ENCODE measurements around the gene SMIM7.

Gene SMIM7

DNA sequence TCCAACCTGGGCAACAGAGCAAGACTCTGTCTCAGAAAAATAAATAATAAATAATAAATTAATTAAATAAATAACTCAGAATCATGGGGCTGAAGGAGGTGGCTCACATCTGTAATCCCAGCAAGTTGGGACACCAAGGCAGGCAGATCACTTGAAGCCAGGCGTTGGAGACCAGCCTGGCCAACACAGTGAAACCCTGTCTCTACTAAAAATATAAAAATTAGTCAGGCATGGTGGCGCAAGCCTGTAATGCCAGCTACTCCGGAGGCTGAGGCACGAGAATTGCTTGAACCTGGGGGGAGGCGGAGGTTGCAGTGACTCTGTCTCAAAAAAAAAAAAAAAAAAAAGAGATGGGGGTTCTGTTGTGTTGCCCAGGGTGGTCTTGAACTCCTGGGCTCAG is 8.2 kb upstream of the SMIM7 start:
- DNase-seq (ENCODE audit: extremely low read depth, low read depth) = no peak

DNA sequence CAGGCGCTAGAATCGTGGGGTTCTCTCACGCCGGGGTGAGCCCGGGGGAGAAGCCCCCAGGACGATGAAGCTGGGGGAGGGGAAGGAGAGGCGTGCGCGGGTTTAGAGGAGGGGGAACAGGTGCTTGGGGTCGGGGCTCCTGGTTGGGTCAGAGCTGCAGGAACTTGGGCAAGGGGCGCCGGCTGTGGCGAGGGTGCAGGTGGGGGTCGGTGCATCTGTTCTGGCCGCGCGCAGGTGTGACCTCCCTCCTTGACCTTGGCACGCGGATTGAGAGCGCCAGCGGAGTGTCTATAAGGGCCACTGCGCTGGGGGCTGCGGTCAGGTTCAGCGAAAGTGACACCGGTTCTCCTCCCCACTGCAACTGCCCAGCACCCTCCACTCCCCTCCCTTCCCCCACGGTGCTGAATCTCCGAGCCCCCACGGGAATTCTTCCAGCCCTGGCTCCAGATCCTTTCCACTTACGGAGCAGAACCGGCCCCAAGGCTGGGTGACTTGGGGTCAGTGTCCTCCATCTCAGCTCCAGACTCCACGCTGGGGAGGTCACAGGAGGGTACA is 1.6 kb upstream of the SMIM7 start:
- TF ChIP-seq, protein P1, sequence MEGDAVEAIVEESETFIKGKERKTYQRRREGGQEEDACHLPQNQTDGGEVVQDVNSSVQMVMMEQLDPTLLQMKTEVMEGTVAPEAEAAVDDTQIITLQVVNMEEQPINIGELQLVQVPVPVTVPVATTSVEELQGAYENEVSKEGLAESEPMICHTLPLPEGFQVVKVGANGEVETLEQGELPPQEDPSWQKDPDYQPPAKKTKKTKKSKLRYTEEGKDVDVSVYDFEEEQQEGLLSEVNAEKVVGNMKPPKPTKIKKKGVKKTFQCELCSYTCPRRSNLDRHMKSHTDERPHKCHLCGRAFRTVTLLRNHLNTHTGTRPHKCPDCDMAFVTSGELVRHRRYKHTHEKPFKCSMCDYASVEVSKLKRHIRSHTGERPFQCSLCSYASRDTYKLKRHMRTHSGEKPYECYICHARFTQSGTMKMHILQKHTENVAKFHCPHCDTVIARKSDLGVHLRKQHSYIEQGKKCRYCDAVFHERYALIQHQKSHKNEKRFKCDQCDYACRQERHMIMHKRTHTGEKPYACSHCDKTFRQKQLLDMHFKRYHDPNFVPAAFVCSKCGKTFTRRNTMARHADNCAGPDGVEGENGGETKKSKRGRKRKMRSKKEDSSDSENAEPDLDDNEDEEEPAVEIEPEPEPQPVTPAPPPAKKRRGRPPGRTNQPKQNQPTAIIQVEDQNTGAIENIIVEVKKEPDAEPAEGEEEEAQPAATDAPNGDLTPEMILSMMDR (IDR thresholded peaks at IDR 0.05; ENCODE audit: low read depth, low read length) = no peak
- no peak for DNase-seq (ENCODE audit: extremely low read depth, low read depth)

More for the DNA sequence above, 8.2 kb upstream of the SMIM7 start:
- TF ChIP-seq, protein P1 (IDR thresholded peaks at IDR 0.05; ENCODE audit: low read depth, low read length) = no peak

DNA sequence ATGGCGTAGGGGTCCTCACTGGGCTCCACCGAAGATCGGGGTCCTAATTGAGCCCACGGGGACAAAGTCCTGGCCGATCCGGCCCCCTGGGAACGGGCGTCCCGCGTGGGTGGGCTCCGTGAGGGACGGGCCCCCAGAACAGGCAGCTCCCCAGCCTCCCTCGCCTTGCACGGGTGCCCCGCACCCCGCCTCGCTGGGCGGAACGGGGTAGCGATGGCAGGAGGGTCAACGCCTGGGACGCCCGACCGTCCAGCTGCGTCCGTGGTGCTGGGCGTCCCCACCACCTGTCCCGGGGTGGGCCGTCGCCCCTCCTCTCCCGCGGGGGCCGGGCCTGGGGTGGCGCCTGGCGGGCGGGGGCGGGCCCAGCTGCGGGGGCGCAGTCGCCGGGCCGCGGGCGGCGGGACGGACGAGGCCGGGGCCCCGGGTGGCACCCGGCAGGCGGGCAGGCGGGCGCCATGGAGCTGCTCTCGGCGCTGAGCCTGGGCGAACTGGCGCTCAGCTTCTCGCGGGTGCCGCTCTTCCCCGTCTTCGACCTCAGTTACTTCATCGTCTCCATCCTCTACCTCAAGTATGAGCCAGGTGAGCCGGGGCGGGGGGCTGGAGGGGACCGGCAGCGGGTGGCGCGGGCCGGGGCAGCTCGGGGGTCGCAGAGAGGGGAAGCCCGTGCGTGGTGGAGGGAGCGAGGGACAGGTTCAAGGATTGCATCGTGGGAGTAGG is 977 bp upstream of the SMIM7 start, which contains the start of gene TMEM38A:
TSS of gene TMEM38A (plus strand) at position 377 of the 717 bp plus-strand sequence. CDS start at position 456, 79 bp downstream.
- TF ChIP-seq, protein P1 (IDR thresholded peaks at IDR 0.05; ENCODE audit: low read depth, low read length) = no peak
- DNase-seq (ENCODE audit: extremely low read depth, low read depth) = no peak

DNA sequence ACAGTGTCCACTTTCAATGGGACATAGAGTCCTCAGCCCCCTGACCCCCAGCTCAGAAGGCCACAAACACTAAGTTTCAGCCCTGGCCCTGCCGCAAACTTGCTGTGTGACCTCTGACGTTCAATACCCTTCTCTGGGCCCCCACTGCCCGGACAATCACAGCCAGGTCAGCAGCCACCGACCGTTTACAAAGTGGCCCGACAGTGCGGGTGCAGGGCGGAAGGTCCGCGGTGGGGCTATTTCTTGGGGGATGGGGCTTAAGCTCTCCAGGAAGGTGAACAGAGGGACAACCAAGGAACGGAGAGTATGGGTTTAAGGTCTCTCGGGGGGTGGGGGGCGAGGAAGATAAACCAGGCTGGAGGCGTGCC is 496 bp downstream of the SMIM7 start:
- no peak for DNase-seq (ENCODE audit: extremely low read depth, low read depth)
- TF ChIP-seq, protein P1 (IDR thresholded peaks at IDR 0.05; ENCODE audit: low read depth, low read length) = no peak

DNA sequence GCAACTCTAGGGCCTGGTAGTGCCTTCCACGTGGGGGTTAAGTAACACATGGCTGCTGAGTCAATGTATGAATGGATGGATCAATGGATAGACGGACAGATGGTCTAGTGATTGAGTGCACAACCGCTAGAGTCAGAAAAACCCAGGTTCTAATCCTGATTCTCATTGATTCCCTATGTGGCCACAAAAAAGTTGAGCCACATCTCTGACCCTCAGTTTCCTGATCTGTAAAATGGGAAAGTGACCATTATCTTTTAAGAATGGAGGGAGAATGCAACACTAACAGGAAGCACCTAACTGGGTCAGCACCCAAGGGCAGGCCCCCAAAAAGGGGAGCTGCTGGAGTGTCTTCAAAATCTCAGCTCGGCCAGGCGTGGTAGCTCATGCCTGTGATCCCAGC is 2.6 kb downstream of the SMIM7 start:
- no peak for DNase-seq (ENCODE audit: extremely low read depth, low read depth)
- TF ChIP-seq, protein P1 (IDR thresholded peaks at IDR 0.05; ENCODE audit: low read depth, low read length) = no peak

DNA sequence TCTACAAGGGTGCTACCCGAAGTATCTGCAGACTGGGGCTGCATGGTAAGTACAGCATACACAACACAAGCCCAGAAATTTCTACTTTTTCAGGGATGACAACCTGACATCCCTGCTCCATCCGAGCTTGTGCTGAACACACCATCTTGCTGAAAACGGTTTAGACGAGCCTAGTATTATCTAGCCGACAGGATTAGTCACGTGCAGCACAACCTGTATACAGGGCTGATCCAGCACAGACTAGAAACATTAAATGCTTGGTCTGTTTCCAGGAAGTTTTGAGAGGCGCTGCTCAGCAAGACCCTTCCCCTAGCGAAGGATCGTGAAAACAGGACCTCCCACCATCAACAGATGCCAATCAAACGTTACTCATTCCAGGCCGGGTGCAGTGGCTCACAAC is 4.2 kb downstream of the SMIM7 start:
- no peak for DNase-seq (ENCODE audit: extremely low read depth, low read depth)
- TF ChIP-seq, protein P1 (IDR thresholded peaks at IDR 0.05; ENCODE audit: low read depth, low read length) = no peak

DNA sequence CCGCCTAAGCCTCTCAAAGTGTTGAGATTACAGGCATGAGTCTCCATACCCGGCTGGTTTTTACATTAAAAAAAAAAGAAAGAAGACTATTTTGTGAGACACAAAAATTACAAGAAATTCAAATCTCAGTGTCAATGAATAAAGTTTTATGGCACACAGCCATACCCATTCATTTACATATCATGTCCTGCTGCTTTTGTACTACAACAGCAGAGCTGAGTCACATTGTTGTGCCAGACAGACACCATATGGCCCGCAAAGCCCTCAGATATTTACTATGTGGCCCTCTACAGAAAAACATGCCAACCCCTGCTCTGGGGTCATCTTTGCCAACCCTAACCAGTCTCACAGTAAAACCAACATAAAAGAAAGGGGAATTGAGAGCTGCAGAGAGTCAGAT is 5.3 kb downstream of the SMIM7 start:
- no peak for DNase-seq (ENCODE audit: extremely low read depth, low read depth)
- TF ChIP-seq, protein P1 (IDR thresholded peaks at IDR 0.05; ENCODE audit: low read depth, low read length) = no peak
